Hematopoietic multipotent progenitor cell treated with erythropoietin and hydrocortisone succinate and interleukin-3 and kit ligand, for 15 days (in vitro differentiated cells): ENCODE measurements around the gene SULT1E1.

Source experiments
- DNase-seq: peaks from one replicate; pipeline ENCODE4 v3.0.0-alpha.2; 2015; ENCODE audit warnings: low spot score

The SULT1E1 gene

DNA sequence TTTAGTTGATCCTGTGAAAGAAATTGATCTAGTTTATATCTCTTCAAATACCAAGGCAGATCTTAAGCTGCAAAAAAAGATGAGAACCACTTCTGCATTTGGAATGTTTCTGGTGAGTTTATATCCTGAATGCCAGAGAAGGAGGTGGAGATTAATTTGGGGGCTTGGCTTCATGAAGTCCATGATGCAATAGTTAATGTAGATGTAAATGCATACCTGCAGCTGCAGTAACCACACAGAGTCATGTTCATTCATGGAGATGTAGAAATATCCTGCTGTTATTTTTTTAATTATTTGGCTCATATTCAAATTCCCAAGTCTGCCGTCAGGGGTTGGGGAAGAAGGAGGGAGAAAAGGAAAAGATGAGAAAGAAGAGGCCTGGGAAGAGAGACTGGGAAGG is at the start of gene SULT1E1:
TSS of gene SULT1E1 (minus strand) at position 94 of the 400 bp plus-strand sequence. CDS start 2,501 bp downstream, outside the sequence.
- no peak for DNase-seq

DNA sequence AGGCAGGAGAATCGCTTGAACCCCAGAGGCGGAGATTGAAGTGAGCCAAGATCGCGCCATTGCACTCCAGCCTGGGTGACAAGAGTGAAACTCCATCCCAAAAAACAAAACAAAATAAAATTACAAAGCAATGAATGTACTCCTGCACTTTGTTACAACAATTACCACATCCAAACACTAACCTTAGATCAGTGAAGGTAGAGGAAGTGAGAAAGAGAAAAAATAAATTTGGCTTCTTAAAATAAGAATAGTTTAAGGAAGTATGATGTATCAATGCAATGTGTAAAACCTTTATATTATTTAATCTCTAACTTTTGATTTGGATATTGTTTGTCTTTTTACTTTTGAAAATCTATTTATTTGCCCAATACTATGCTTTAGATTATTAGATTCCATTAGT is 49.2 kb upstream of the SULT1E1 start:
- no peak for DNase-seq

- DNase-seq: no peak
Measured at GRCh38 chr4:69907151-69907550, 47.2 kb upstream of the SULT1E1 start.

- DNase-seq: no peak
Measured at GRCh38 chr4:69896530-69897116, 36.7 kb upstream of the SULT1E1 start.

- DNase-seq: no peak
Measured at GRCh38 chr4:69894721-69895120, 34.8 kb upstream of the SULT1E1 start.

- no peak for DNase-seq
Measured at GRCh38 chr4:69894186-69894585, 34.2 kb upstream of the SULT1E1 start.

- DNase-seq: no peak
Measured at GRCh38 chr4:69888336-69888735, 28.4 kb upstream of the SULT1E1 start.

DNA sequence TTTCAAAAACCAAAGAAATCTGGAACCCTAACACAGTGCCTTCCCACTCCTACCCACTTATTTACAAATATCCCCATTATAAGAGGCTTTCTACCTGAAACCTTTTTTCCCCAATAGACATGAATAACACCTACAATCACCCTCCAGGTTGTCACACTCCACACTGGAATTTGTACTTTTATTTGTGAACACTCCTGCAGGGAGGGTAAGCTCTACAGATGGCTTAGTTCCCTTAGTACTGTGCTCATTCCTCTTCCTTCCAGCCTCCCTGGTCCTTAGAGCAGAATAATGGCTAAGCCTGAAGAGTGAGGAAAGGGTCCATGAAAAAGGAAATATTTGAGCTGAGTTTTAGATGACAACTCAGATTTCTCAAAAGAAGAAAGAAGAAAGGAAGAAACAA is 22.2 kb upstream of the SULT1E1 start:
- DNase-seq: no peak

- peak; percentile 11 for DNase-seq
Measured at GRCh38 chr4:69881173-69881773, 21.3 kb upstream of the SULT1E1 start.

DNA sequence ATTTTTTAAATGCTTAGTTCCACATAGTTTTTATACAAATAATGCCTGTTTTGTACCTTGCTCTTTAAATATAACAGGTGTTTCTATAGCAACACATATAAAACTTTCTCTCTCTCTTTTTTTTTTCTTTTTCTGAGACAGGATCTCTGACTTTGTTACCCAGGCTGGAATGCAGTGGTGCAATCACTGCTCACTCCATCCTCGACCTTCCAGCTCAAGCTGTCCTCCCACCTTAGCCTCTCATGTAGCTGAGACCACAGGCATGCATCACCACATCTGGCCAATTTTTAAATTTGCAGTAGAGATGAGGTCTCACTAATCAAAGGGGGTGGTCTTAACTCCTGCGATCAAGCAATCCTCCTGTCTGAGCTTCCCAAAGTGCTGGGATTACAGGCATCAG is 18.3 kb upstream of the SULT1E1 start:
- DNase-seq: no peak

GRCh38 chr4:69877453-69877852 is 17.5 kb upstream of the SULT1E1 start:
- no peak for DNase-seq

GRCh38 chr4:69876071-69876470 is 16.1 kb upstream of the SULT1E1 start:
- no peak for DNase-seq

- no peak for DNase-seq
Measured at GRCh38 chr4:69875576-69875975, 15.6 kb upstream of the SULT1E1 start.

- no peak for DNase-seq
Measured at GRCh38 chr4:69874507-69874906, 14.6 kb upstream of the SULT1E1 start.

DNA sequence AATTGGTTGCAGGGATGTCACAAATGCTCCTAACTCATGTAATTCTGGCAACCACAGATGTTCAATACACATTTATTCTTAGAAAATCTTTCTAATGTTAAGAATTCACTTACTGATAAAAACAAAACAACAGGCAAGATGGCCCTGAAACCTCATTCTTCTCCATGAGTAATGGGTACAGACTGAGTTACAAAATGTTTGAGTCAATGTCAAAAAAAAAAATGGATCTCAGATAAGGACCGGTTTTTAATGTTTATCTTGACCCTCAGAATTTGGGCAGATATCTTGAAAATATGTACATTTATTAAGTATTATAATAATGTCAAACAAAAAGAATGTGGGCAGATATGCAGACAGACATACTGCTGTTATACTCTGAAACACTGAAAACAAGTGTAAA is 1.8 kb upstream of the SULT1E1 start:
- no peak for DNase-seq

DNA sequence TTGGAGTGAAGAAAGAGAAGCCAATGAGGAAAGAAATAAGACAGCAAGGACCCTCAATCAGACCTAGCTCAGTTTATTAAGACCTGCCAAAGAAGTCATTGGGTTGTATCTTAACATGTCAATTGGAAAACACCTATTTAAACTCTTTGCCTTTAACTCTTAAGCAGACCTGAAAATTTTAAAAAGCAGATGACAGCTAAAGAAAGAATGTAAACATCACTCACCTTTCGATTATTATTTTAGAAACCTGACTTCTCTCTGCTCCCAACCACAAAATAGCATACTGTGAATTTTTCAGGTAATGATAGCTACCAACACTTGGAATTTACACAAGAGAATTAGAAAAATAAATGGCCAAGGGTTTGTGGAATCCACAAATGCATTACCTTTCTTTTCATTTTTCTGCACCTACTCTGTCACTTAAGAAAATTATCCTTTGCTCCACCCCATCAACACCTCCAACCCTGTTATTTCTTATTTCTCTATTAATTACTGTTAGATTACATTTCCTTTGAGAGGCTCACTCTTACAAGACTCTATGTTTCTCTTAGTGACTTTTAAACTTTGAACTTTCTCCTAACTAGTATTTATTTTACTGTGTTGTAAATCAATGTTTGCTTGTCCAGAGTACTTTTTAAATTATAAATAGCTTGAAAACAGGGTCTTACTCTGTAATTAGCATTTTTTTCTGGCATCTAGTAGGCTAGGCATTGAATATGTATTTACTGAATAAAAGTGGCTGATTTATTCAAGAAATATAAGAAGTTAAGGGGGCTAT is 765 bp upstream of the SULT1E1 start:
- DNase-seq: no peak

DNA sequence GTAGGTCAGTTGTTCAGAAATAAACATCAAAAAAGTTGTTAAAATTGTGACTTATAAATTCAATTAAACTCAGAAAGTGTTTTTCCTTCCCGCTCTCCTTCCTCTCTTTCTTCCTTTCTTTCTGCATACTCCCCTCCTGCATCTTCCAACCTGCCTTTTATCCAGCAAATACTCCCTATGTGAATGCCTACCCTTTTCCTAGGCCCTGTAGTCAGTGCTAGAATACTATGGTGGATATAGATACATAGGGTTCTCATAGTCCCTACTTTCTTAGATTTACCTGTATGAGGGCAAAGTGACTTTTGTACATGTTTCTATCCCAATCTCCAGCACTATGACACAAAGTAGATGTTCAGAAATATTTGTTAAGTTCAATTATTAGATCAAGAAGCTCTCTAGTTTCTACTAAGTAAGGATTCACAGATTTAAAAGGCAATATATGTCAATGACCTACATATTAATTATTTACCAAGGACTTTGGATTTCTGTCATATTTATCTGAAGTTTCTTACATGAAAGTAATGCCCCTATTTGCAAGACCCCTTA is 732 bp downstream of the SULT1E1 start:
- DNase-seq: no peak

GRCh38 chr4:69858690-69859089 is 1.3 kb downstream of the SULT1E1 start:
- peak; percentile 44 for DNase-seq

DNA sequence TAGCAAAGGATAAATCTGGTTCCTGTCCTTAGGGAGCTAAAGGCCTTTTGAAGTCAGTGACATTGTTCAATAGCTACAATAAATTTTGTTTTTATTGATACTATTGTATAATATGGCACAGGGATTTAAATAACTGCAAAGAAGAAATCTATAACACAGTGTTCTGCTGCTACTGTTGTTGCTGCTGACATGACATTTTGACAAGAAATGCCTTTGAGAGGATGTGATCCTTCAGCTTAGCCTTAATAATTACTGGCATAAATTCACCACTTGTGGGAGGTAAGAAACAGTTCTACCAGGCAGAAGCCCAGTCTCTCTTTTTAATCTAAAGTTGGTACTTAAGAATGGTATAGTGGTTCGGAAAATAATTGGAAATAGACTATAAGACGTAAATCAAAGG is 4.1 kb downstream of the SULT1E1 start:
- no peak for DNase-seq

DNA sequence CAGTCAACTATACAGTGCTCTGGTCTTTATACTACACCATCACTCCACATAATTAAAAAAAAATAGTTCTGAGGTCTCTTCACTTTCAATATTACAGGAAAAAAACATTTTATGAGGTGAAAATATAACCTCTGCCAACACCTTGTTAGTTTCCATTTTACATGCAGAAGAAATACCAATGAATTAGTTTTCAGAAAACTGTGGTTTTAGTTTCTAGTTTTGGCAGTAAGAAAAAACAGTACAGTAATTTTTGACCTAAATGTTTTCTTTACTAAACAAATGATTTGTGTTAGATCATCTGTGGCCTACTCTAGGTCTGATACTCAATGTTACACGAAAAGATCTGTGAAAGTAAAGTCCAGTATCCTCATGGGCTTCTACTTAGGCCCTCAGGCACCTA is 10.0 kb downstream of the SULT1E1 start:
- no peak for DNase-seq

DNA sequence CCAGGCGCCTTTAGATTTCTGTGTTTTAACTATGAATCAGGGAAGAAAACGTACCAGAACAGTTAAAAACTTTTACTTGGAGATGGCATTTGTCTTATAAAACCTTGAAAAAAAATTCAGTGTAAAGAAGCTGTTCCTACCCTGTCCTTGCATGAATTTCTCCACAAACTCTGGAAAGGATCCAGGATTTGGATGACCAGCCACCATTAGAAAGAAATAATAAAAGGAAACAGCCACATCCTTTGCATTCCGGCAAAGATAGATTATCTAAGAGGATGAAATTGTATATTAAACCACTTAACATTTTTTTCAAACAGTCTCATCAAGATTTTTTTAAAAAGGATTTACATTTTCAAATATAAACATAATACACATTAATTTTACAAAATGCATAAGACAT is 10.6 kb downstream of the SULT1E1 start:
- DNase-seq: no peak

DNA sequence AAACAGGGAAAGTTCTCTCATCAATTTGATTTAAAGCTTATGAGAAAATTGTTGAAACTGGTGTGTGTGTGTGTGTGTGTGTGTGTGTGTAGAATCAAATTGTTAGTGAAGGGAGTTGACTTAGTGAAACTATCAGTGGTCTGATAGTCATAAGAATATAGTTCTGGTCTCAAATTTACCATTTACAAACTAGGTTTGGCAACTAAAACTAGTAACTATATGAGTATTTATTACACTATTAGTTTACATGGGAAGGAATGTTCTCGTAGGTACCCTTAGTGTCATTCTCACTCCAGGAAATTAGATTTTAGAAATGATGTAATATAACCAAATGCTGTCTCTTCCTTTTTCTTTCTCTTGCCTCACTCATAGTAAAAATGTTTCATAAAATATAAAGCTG is 11.9 kb downstream of the SULT1E1 start:
- DNase-seq: no peak

- DNase-seq: no peak
Measured at GRCh38 chr4:69843932-69844331, 16.0 kb downstream of the SULT1E1 start.
